Tibial artery (tissue), 4 donors: ENCODE data around the gene MARVELD3.

Experiments
- DNase-seq, 2 donors: peaks; one replicate each; pipeline ENCODE4 v3.0.0-alpha.2; 2019
- H3K27ac ChIP-seq, 2 donors: fragments of 200-600 bp; sonication (generic) in 1 of 2; 1 replicate in 1 of 2; 2 replicates in 1 of 2; pipeline ENCODE4 v1.5.1; 2018 to 2019; ENCODE audit warnings: mild to moderate bottlenecking in 1 of 2
- H3K27me3 ChIP-seq, 2 donors: fragments of 200-600 bp; sonication (generic) in 1 of 2; one replicate each; pipeline versions ENCODE4 v1.5.1 to v1.6.0; 2016 to 2019
- H3K36me3 ChIP-seq, 3 donors: fragments of 200-600 bp; sonication (generic) in 2 of 3; one replicate each; pipeline ENCODE4 v1.5.1; 2016 to 2019; ENCODE audit warnings: mild to moderate bottlenecking in 2 of 3
- H3K4me1 ChIP-seq, 4 donors: fragments of 200-600 bp; sonication (generic) in 2 of 4; 1 replicate in 3 of 4; 2 replicates in 1 of 4; pipeline ENCODE4 v1.5.1; 2016 to 2019
- H3K4me3 ChIP-seq, 2 donors: fragments of 200-600 bp; sonication (generic) in 1 of 2; 1 replicate in 1 of 2; 2 replicates in 1 of 2; pipeline ENCODE4 v1.5.1; 2018 to 2019; ENCODE audit warnings: mild to moderate bottlenecking in 2 of 2
- H3K9me3 ChIP-seq, 3 donors: fragments of 200-600 bp; sonication (generic) in 1 of 3; one replicate each; pipeline ENCODE4 v1.5.1; 2016 to 2019
- intact Hi-C: fragments of 100-400 bp; cut with DNase I; formaldehyde crosslinking; loops from one replicate; pipeline ENCODE4 v1.15.0; 2023; ENCODE audit warnings: low total_unique reads
- TF ChIP-seq, protein P1 (sequence below), 2 experiments: fragments of 200-600 bp in 1 of 2; fragments of 450-650 bp in 1 of 2; IDR thresholded peaks; one replicate each; pipeline ENCODE4 v1.5.1; 2017 to 2019; ENCODE audit warnings: antibody characterized with exemption in 2 of 2, mild to moderate bottlenecking in 1 of 2, moderate library complexity in 1 of 2

Gene MARVELD3

DNA sequence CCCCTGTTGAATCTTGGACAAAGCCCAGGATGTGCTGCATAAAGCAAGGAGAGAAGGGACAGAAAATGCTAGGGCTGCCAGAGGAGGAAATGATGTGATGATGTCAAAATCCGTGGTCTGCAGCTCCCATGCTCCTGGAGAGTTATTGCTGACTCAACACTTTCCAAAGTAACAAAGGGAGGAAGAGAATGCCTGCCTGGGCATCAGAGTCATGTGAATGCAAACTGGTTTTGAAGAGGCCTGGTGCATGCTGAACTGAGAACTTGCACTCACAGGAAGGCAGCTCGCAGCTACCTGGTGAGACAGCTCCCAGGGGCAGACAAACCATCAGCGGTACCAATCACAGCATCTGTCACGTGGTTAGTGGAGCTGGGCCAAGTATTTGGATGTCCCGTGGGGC is 2.8 kb downstream of the MARVELD3 start:
- no peak for DNase-seq
- no peaks in the 10 kb centered on the region for H3K9me3 ChIP-seq
- H3K27me3 ChIP-seq, result peaks cover 10 to 31% of the 10 kb centered on the region in 2 donors
- no peak overlapping the region for H3K27ac ChIP-seq
- intact Hi-C loops, result no loop called here
- H3K4me1 ChIP-seq, result peaks cover 0 to 25% (median 21%) of the 10 kb centered on the region in 4 donors
- H3K4me3 ChIP-seq, result no peak overlapping the region
- TF ChIP-seq, protein P1, sequence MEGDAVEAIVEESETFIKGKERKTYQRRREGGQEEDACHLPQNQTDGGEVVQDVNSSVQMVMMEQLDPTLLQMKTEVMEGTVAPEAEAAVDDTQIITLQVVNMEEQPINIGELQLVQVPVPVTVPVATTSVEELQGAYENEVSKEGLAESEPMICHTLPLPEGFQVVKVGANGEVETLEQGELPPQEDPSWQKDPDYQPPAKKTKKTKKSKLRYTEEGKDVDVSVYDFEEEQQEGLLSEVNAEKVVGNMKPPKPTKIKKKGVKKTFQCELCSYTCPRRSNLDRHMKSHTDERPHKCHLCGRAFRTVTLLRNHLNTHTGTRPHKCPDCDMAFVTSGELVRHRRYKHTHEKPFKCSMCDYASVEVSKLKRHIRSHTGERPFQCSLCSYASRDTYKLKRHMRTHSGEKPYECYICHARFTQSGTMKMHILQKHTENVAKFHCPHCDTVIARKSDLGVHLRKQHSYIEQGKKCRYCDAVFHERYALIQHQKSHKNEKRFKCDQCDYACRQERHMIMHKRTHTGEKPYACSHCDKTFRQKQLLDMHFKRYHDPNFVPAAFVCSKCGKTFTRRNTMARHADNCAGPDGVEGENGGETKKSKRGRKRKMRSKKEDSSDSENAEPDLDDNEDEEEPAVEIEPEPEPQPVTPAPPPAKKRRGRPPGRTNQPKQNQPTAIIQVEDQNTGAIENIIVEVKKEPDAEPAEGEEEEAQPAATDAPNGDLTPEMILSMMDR (IDR thresholded peaks at IDR 0.05), result no peak
- H3K36me3 ChIP-seq, result no peaks in the 10 kb centered on the region

DNA sequence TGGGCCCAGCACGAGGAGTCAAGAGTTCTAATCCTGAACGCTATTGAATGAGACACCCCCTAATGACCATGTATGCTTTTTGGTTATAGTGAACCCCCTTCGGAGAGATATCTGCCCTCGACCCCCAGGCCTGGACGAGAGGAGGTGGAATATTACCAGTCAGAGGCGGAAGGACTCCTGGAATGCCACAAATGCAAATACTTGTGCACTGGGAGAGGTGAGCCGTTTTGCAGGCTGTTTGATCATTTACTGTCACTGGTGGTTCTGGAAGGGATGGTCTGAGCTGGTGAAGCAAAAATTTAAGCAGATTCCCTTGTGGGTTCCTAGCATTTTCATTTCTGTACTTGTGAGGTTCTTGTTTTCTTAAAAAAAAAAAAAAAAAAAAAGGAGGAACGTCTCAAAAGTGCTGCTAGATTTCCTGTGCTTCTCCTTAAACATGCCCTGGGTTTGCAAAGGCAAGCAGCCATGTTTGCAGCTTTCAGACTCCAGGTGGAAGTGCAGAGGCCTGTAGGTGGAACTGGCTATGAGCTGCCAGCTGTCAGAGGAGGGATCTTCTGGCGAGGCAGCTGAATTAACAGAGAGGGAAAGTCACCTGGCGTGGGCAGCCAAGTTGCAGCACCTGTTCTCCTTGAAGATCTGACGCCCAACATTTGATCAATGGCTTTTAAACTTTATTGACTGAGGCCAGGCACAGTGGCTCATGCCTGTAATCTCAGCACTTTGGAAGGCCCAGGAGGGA is 3.5 kb downstream of the MARVELD3 start:
- peaks cover 0 to 4% (median 0%) of the 10 kb centered on the region in 3 donors for H3K36me3 ChIP-seq
- no peaks in the 10 kb centered on the region for H3K9me3 ChIP-seq
- no peak overlapping the region for H3K4me3 ChIP-seq
- TF ChIP-seq, protein P1 (IDR thresholded peaks at IDR 0.05), result no peak
- intact Hi-C loops, result no loop called here
- H3K4me1 ChIP-seq, result peaks cover 0 to 25% (median 21%) of the 10 kb centered on the region in 4 donors
- H3K27me3 ChIP-seq, result peaks cover 10 to 31% of the 10 kb centered on the region in 2 donors
- DNase-seq, result peak in 1 of 2 donors; percentile 31
- no peak overlapping the region for H3K27ac ChIP-seq

DNA sequence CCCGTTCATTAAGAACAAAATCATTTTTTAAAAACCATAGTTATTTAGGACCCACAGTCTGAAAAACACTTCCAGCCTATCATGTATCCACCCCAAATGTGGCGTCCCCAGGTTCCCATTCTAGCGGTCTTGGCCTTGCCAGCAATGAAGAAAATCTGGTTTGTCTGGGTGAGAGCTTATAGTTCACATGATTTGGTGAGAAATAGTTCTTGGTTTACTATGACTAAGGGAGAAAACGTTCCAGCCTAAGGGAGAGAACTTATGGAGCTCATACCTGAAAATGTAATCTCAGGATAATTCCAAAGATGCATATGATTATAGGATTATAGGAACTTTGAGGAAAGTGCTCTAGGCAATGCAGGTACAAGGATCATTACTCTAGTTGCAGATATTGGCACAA is 4.8 kb downstream of the MARVELD3 start:
- TF ChIP-seq, protein P1 (IDR thresholded peaks at IDR 0.05), result no peak
- intact Hi-C loops, result no loop called here
- no peak for DNase-seq

DNA sequence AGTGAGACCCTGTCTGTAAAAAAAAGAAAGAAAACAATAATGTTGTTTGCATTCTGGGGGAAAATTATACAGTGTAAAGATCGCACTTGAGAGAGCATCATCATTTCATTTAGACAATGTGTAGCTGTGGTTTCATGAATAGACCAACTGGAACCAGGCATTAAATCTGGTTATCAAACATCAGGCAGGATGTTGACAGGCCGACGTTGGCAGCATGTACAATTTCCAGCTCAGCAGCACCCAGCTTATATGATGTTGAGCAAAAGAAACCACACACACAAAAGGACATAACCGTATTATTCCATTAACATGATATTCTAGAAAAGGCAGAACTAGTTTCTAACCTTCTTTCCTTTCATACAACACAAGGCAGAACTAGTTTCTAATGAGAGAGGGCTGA is 5.8 kb downstream of the MARVELD3 start:
- Histone ChIP-seq H3K27me3 (peaks cover 0 to 12% of the 10 kb centered on the region in 2 donors), H3K27ac (no peak overlapping the region), H3K4me1 (peaks cover 0 to 13% (median 11%) of the 10 kb centered on the region in 4 donors), H3K4me3 (no peak overlapping the region), H3K36me3 (peaks cover 0 to 10% (median 0%) of the 10 kb centered on the region in 3 donors), H3K9me3 (no peaks in the 10 kb centered on the region)
- TF ChIP-seq, protein P1 (IDR thresholded peaks at IDR 0.05), result no peak
- intact Hi-C loops, result no loop called here
- DNase-seq, result no peak

More for the DNA sequence above, 4.8 kb downstream of the MARVELD3 start:
- peaks cover 0 to 23% (median 21%) of the 10 kb centered on the region in 4 donors for H3K4me1 ChIP-seq
- no peak overlapping the region for H3K27ac ChIP-seq
- H3K9me3 ChIP-seq, result no peaks in the 10 kb centered on the region
- H3K36me3 ChIP-seq, result peaks cover 0 to 10% (median 0%) of the 10 kb centered on the region in 3 donors
- H3K27me3 ChIP-seq, result peaks cover 10 to 22% of the 10 kb centered on the region in 2 donors
- no peak overlapping the region for H3K4me3 ChIP-seq

DNA sequence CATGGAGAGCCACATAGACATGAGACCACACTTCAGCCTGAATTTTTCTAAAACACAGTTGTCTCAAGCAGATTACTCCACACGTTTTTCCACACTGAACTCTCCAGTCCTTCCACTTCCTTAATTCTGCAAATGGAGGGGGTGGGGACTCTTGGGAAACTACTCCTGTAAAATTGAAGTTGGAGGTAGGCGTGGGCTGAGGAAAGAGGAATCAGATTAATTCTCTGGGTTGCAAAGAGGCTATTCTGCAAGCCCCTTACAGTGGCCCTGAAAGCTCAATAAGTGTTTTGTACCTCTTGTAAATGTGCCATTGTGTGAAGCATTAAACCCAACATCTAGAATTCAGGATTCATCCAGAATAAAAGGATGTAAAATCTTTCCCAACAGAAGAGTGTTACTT is 9.6 kb downstream of the MARVELD3 start:
- no peak for DNase-seq
- intact Hi-C loops, result no loop called here
- no peaks in the 10 kb centered on the region for H3K27me3 ChIP-seq
- peaks cover 3 to 32% (median 7%) of the 10 kb centered on the region in 3 donors for H3K36me3 ChIP-seq
- H3K27ac ChIP-seq, result no peak overlapping the region
- no peaks in the 10 kb centered on the region for H3K4me1 ChIP-seq
- no peak overlapping the region for H3K4me3 ChIP-seq
- TF ChIP-seq, protein P1 (IDR thresholded peaks at IDR 0.05), result no peak
- H3K9me3 ChIP-seq, result no peaks in the 10 kb centered on the region
